PFSK-1 (cell line): ENCODE data around the gene PELO.

Experiments
- SIN3A ChIP-seq: IDR thresholded peaks from 2 replicates; pipeline ENCODE4 v1.6.1; 2012; ENCODE audit warnings: mild to moderate bottlenecking, low read length, moderate library complexity, borderline replicate concordance; ENCODE audit not compliant: insufficient read depth
- TAF1 ChIP-seq: IDR thresholded peaks from 2 replicates; pipeline ENCODE4 v1.6.1; 2012; ENCODE audit warnings: low read length, control low read depth, borderline replicate concordance; ENCODE audit not compliant: insufficient read depth

DNA sequence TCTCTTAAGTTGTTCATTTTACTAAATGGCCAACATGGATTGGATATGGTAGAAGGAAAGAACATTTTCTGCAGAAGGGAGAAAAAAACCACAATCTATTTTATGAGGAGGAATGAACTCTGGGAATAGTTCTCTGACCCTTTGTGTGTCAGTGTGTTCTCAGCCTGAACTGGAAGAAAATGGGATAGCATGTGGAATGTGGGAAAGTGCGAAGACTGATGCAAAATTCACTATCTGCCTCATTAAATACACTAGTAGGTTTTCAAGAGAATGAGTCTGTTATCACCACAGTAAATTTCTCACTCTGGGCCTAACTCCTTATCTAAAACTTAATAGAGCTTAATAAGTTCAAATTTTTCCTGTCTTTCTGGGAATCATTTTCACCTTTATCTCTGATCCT lies 22.7 kb downstream of the PELO start:
- TF ChIP-seq SIN3A, result no peak
- TF ChIP-seq TAF1, result no peak
